Epidermal melanocyte (primary cell): ENCODE data around the gene ANKRD11.
"Not testable (repeated sequence)": the region's sequence is repeated elsewhere in the genome, so short reads cannot be mapped to it uniquely, and the experiment has no call there.

Experiments
- DNase-seq: peaks from one replicate; pipeline ENCODE4 v3.0.0; 2011; ENCODE audit warnings: low spot score; ENCODE audit not compliant: insufficient read length

The ANKRD11 gene

GRCh38 chr16:89300976-89301360, 189.4 kb downstream of the ANKRD11 start:
- DNase-seq, result no peak

GRCh38 chr16:89300311-89300975, 189.9 kb downstream of the ANKRD11 start:
- DNase-seq, result no peak

GRCh38 chr16:89299357-89300111, 190.8 kb downstream of the ANKRD11 start:
- not testable (repeated sequence) for DNase-seq

GRCh38 chr16:89298623-89299225, 191.6 kb downstream of the ANKRD11 start:
- no peak for DNase-seq

- DNase-seq, result no peak
These were observed 192.3 kb downstream of the ANKRD11 start for GRCh38 chr16:89297910-89298545.

- DNase-seq, result no peak
These were observed 193.0 kb downstream of the ANKRD11 start for GRCh38 chr16:89297156-89297874.

- no peak for DNase-seq
These were observed 194.4 kb downstream of the ANKRD11 start for GRCh38 chr16:89295915-89296314.

- DNase-seq, result no peak
These were observed 195.1 kb downstream of the ANKRD11 start for GRCh38 chr16:89295071-89295900.

- DNase-seq, result no peak
These were observed 195.9 kb downstream of the ANKRD11 start for GRCh38 chr16:89294486-89294885.

GRCh38 chr16:89293276-89294143, 196.9 kb downstream of the ANKRD11 start:
- no peak for DNase-seq

- DNase-seq, result no peak
These were observed 197.8 kb downstream of the ANKRD11 start for GRCh38 chr16:89292443-89293078.

- no peak for DNase-seq
These were observed 198.6 kb downstream of the ANKRD11 start for GRCh38 chr16:89291776-89292175.

GRCh38 chr16:89291363-89291762, 199.0 kb downstream of the ANKRD11 start:
- DNase-seq, result no peak

GRCh38 chr16:89290887-89291286, 199.5 kb downstream of the ANKRD11 start:
- DNase-seq, result no peak

GRCh38 chr16:89290472-89290871, 199.9 kb downstream of the ANKRD11 start:
- no peak for DNase-seq

- DNase-seq, result peak; percentile 98
These were observed 200.6 kb downstream of the ANKRD11 start for GRCh38 chr16:89289428-89290395.

GRCh38 chr16:89288966-89289365, 201.4 kb downstream of the ANKRD11 start:
- no peak for DNase-seq

- no peak for DNase-seq
These were observed 201.8 kb downstream of the ANKRD11 start for GRCh38 chr16:89288577-89288844.
